ENCODE results near the gene ZBTB8A. TPM values are rescaled to one million over a fixed set of nuclear protein-coding genes. Genes with fewer than 3 reads are reported as not detected.

ZBTB8A gene
- total and polyA plus RNA-seq, 2 of the 8 experiments (the other 6 are each of a cell fraction or from before 2014, with no cell fraction given), result 2.9 to 10.4 TPM

DNA sequence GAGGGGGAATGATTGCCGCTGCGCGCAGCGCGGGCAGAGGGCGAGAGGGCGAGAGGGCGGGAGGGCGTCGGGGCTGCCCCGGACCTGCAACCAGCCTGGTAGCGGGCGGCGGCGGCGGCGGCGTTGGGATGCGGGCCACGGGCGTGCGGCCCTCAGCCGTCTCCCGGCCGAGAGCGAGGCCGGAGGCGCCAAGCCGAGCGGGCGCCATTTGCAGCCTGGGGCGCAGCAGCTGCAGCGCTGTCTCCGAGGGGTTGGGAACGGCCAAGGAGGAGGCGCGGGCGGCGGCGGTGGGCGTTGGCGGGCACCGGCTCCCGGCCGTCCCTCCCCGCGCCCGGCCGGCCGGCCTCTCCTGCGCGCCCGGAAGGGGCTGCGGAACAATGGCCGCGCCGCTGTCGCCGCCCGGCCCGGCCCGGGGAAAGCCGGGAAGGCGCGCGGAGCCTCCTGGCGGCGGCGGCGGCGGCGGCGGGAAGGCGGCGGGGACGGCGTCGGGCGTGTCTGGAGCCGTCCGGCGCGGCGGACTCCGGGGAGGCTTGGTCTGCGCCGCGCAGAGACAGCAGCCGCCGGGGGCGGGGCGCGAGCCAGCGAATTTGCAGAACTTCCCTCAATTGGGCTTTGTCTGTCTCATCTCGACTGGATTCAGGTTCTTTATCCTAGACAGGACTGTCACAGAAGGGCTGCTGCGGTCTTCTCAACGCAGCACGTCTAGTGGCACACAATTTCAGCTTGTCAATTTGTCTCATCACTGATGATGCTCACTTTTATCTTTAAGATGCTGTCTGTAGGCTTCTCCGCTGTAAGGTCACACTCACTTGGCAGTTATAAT, 38.6 kb upstream of the ZBTB8A start (continued):
- TF ChIP-seq ATF2 (IDR thresholded peaks at IDR 0.05; ENCODE audit: low read length) (no peak), SIN3A (conservative IDR thresholded peaks at IDR 0.05 in 1 of 2, IDR thresholded peaks at IDR 0.05 in 1 of 2; ENCODE audit: low read depth in 1 of 2, low read length in 2 of 2) (no peak), MAFK (IDR thresholded peaks at IDR 0.05; ENCODE audit: low read depth, low read length) (no peak), KDM4A (IDR thresholded peaks at IDR 0.05; ENCODE audit: low read depth, low read length, severe bottlenecking) (peak; percentile 59), TAF1 (IDR thresholded peaks at IDR 0.05; ENCODE audit: low read depth, low read length) (peak; percentile 63; the same call in 1 of the 2 replicates), ZNF274 (IDR thresholded peaks at IDR 0.05; ENCODE audit: borderline replicate concordance, extremely low read depth, low read length) (no peak), GABPA (IDR thresholded peaks at IDR 0.05; ENCODE audit: borderline replicate concordance, insufficient read depth, low read length) (peak; percentile 58; the same call in 1 of the 2 replicates), RXRA (IDR thresholded peaks at IDR 0.05; ENCODE audit: insufficient read depth, low read depth, low read length) (no peak), PHF8 (conservative IDR thresholded peaks at IDR 0.05; ENCODE audit: low read depth, low read length) (peak; percentile 81)
- TF ChIP-seq, protein P1, sequence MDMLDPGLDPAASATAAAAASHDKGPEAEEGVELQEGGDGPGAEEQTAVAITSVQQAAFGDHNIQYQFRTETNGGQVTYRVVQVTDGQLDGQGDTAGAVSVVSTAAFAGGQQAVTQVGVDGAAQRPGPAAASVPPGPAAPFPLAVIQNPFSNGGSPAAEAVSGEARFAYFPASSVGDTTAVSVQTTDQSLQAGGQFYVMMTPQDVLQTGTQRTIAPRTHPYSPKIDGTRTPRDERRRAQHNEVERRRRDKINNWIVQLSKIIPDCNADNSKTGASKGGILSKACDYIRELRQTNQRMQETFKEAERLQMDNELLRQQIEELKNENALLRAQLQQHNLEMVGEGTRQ (IDR thresholded peaks at IDR 0.05; ENCODE audit: low read length), result no peak
